GM23338 (cell line): Measurements from ENCODE around the gene FGF1.

Experiments
- CREB1 ChIP-seq: fragments of 250-450 bp; sonication (Bioruptor Pico); IDR thresholded peaks from 2 replicates; pipeline ENCODE4 v1.5.0; 2020; ENCODE audit warnings: low read depth, mild to moderate bottlenecking, moderate library complexity
- EZH2 ChIP-seq: fragments of 200-600 bp; sonication (generic); IDR thresholded peaks from one replicate; pipeline ENCODE4 v1.8.0; 2017; ENCODE audit warnings: antibody characterized with exemption, mild to moderate bottlenecking, low read depth; ENCODE audit not compliant: unreplicated experiment
- EZH2phosphoT487 ChIP-seq: fragments of 200-600 bp; sonication (generic); IDR thresholded peaks from one replicate; pipeline ENCODE4 v1.8.1; 2018; ENCODE audit warnings: antibody characterized with exemption; ENCODE audit not compliant: unreplicated experiment
- POLR2AphosphoS5 ChIP-seq: IDR thresholded peaks from 2 replicates; pipeline ENCODE4 v1.6.1; 2016; ENCODE audit warnings: antibody characterized with exemption, low read depth
- TF ChIP-seq, protein P1 (sequence below), 2 experiments: fragments of 200-600 bp in 1 of 2; sonication (generic) in 1 of 2; conservative IDR thresholded peaks; 2 replicates each; pipeline versions ENCODE4 v1.5.1 to v1.6.1; 2016 to 2017; ENCODE audit warnings: antibody characterized with exemption in 2 of 2, low read depth in 2 of 2, mild to moderate bottlenecking in 2 of 2, moderate library complexity in 1 of 2

DNA sequence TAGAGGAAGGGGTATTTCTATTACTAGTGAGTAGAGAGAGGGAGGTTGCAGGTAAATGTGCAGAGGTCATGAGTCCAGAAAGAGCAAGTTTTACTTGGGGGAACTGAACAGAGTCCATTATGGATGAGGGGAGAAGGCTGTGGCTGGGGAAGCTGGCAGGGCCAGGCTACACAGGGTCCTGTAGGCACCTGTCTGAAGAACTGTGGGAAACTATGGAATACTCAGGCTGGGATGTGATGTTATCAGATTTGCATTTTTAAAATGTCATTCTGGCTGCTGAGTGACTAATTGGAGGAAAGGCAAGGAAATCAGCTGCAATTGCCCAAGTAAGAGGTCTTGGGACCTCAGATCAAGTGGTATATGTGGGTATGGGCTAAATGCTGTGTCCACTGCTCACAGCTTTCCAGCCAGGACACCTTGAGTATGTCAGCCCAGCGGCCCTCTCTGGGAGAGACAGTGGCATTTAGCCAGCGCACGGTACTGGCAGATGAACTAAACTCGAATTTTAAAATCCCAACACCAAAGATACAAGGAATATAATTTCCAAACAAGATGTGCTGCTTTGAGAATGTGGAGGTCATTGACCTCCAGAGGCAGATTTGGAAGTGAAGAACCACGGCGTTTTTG is 49.1 kb downstream of the FGF1 start:
- TF ChIP-seq EZH2: no peak
- TF ChIP-seq, protein P1, sequence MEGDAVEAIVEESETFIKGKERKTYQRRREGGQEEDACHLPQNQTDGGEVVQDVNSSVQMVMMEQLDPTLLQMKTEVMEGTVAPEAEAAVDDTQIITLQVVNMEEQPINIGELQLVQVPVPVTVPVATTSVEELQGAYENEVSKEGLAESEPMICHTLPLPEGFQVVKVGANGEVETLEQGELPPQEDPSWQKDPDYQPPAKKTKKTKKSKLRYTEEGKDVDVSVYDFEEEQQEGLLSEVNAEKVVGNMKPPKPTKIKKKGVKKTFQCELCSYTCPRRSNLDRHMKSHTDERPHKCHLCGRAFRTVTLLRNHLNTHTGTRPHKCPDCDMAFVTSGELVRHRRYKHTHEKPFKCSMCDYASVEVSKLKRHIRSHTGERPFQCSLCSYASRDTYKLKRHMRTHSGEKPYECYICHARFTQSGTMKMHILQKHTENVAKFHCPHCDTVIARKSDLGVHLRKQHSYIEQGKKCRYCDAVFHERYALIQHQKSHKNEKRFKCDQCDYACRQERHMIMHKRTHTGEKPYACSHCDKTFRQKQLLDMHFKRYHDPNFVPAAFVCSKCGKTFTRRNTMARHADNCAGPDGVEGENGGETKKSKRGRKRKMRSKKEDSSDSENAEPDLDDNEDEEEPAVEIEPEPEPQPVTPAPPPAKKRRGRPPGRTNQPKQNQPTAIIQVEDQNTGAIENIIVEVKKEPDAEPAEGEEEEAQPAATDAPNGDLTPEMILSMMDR (conservative IDR thresholded peaks at IDR 0.05; ENCODE audit: low read depth in 2 of 2): no peak
- no peak for TF ChIP-seq POLR2AphosphoS5
- no peak for TF ChIP-seq CREB1 (CRISPR knock-in tag)
- no peak for TF ChIP-seq EZH2phosphoT487
